Activated CD8-positive, alpha-beta memory T cell treated with anti-CD3 and anti-CD28 coated beads, Interleukin-2, amount 50 U/mL, for 1 hour (primary cell): Measurements from ENCODE around the gene SPRYD7.
"Not testable (repeated sequence)": the region's sequence is repeated elsewhere in the genome, so short reads cannot be mapped to it uniquely, and the experiment has no call there.

Experiments
- DNase-seq: peaks from one replicate; pipeline ENCODE4 v3.0.0-alpha.2; 2020; ENCODE audit errors: extremely low read depth

SPRYD7 gene

DNA sequence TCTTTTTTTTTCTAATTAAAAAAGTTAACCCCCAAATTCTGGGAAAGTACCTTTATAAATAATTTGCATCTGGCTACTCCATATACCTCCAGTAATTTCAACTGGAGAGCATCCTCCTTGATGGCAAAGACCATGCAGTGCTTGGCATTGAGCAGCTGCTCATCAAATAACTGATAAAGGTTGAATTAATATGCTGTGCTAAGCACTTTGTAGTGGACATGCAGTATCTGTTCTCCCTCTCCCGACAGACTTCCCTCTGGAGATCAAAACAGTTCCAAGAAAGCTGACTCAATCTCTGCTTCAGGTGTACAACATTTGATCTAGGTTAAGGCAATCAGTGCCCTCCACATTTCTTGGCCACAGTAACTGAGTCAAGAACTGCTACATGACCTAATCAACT is 3.3 kb downstream of the SPRYD7 start:
- DNase-seq: no peak

- no peak for DNase-seq
These were observed 4.1 kb downstream of the SPRYD7 start for GRCh38 chr13:49932066-49932465.

DNA sequence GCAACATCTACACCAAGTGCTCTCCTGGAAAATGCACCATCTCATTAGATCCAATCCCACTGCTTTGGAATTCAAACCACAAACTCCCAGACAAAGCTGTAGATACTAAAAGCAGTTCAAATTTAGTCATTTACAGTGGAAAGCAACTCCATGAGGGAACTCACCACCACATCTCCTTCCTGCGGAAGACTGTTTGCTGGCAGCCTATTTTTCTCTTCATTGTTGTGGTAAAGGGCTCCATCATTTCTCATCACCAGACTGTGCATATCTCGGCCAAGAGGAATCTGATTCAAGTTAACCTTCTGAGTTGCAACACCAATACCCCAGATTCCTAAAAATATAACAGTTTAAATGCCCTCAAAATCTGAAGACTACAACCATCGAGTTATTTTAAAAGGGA is 8.4 kb downstream of the SPRYD7 start:
- no peak for DNase-seq

- no peak for DNase-seq
These were observed 10.2 kb downstream of the SPRYD7 start for GRCh38 chr13:49925881-49926418.

- DNase-seq: no peak
These were observed 13.8 kb downstream of the SPRYD7 start for GRCh38 chr13:49922301-49922700.

DNA sequence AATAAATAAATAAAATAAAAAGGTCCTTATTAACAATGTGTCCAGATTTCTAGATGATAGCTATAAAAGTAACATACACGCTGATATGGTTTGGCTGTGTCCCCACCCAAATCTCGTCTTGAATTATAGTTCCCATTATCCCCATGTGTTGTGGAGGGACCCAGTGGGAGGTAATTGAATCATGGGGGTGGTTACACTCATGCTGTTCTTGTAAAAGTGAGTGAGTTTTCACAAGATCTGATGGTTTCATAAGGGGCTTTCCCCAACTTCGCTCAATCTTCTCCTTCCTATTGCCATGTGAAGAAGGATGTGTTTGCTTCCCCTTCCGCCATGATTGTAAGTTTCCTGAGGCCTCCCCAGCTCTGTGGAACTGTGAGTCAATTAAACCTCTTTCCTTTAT is 15.2 kb downstream of the SPRYD7 start:
- DNase-seq: not testable (repeated sequence)

DNA sequence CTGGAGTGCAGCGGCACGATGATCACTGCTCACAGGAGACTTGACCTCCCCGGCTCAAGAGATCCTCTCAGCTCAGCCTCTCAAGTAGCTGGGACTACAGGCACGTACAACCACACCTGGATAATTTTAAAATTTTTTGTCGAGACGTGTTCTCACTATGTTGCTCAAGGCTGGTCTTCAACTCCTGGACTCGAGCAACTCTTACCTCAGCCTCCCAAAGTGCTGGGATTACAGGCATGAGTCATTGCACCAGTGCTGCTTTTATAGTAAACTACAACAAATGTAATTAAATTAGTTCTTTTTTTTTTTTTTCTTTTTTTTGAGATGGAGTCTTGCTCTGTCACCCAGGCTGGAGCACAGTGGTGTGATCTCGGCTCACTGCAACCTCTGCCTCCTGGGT is 18.0 kb downstream of the SPRYD7 start:
- DNase-seq: not testable (repeated sequence)

- DNase-seq: no peak
These were observed 21.2 kb downstream of the SPRYD7 start for GRCh38 chr13:49914947-49915346.

GRCh38 chr13:49908637-49909036 is 27.5 kb downstream of the SPRYD7 start:
- no peak for DNase-seq

DNA sequence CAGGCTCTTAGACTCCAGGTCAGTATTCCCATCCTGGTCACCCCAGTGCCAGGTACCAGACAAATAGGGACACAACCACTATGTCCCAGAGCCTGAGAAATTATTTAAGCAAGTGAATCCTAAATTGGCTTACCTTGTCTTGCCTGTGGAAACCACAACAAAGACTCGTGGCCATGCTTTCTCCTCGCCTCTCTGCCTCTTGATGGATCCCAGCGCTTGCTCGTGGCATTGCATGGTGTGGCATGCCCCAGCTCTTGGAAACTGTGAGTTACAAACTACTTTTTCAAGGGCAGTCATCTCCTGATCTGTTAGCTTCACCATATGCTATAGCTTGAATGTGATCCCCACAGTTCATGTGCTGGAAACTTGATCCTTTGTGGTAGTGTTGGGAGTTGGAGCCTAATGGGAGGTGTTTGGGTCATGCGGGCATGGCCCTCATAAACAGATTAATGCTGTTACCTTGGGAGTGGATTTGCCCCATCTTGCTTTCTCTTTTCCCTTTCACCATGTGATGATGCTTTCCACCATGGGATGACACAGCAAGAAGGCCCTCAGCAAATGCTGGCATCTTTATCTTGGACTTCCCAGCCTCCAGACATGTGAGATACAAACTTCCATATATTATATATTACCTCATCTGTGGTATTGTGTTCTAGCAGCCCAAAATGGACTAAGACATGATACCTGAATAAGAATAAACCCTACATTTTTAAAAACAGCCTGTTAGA is 31.2 kb downstream of the SPRYD7 start:
- DNase-seq: no peak

- DNase-seq: no peak
These were observed 37.3 kb downstream of the SPRYD7 start for GRCh38 chr13:49898792-49899191.

DNA sequence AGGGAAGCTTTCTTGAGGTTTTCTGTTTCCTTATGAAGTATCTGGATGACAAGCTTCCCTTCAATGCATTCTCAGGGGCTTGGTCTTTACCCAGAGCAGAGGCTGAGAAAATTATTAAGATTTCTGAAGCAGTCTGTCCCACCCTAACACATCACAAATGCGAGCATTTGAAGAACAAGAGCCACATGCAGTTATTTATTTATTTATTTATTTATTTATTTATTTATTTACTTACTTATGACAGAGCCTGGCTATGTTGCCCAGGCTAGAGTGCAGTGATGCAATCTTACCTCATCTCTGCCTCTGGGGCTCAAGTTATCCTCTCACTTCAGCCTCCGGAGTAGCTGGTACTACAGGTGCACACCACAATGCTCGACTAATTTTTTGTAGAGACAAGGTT is 38.4 kb downstream of the SPRYD7 start:
- DNase-seq: no peak

- no peak for DNase-seq
These were observed 40.3 kb downstream of the SPRYD7 start for GRCh38 chr13:49895826-49896225.

DNA sequence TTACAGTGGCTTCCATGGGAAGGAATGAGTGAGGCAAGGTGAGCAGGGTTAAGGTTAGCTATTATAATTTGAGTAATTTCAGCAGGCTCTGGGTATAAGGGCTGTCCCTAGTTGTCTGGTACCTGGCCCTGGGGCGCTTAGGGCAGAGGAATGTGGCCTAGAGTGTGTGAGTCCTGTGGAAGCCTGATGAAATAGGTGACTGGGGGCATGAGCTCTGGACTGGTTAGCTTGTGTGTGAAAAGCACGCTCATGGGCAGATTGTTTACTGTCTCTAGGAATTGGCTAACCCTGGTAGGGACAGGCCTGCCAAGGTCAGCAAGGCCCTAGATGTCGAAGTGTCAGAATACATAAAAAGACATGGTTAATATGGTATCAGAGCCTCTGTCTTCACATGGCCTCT is 42.5 kb downstream of the SPRYD7 start:
- DNase-seq: no peak

DNA sequence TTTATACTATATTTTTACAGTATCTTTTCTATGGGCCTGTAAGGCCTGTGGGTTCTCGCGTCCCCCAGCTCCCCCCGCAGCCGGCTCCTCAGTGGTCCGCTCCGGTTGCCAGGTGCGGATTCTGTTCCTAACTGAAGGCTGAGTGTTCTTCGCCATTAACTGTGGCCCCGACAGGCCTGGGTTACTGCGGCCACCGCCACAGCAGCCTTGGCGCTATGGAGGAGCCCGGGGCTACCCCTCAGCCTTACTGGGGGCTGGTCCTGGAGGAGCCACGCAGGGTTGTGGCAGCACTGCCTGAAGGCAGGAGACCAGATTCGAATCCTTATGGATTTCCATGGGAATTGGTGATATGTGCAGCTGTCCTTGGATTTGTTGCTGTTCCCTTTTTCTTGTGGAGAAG is 45.8 kb downstream of the SPRYD7 start:
- no peak for DNase-seq

DNA sequence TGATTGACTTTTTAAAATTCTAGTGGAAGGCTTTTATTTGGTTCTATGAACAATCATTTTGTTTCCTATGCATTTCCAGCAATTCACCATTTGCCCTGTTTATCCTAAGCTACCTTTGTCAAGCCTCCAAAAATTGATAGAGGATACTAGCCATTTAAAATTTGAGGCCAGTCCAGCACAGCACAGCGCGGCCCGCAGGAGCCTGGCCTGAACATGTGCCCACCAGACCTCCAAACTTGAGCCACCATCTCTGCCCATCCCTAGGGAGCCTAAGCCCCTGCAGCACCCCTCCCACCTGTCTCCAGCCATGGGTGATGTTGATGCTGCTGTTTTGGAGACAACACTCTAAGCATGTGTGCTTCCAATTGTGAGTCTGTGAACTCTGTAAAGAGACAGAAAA is 57.5 kb downstream of the SPRYD7 start:
- no peak for DNase-seq

DNA sequence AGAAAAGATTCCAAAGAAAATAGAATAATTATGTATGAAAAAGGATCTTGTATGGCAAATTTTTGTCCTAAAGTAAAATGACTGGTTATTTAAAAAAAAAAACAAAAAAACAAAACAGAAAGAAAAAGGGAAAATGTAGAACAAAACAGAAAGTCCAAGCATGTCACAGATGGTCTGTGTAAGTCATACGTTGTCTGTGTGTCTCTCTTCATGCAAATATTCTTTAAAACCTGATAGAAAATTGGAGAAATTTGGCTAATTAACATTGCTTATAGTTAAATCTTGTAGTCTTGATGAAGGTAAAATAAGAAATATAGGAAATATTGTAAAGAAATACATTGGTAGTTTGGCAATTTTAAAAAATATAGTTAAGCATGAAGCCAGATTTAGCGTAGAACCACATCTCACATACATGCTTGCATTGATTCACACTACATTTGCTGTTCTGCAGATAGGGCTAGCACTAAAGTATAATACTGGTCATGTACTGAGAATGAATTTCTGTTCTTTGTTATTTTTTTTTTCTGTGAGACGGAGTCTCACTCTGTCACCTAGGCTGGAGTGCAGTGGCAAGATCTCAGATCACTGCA is 58.4 kb downstream of the SPRYD7 start:
- DNase-seq: no peak

DNA sequence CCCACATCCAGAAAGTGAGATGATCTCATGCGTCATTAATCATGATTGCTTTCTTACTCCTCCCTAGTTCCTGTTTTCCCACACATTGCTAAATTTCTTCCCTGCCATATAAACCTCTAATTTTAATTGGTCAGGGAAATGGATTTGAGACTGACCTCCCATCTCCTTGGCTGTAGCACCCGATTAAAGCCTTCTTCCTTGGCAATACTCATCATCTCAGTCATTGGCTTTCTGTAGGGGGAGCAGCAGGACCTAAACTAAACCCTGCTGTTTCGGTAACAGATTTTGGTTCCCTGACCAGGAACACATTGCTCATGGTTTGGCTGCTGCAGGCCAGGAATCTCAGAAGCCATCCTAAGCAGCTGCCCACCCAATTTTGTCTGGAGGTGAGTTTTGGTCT is 61.7 kb downstream of the SPRYD7 start:
- DNase-seq: no peak

DNA sequence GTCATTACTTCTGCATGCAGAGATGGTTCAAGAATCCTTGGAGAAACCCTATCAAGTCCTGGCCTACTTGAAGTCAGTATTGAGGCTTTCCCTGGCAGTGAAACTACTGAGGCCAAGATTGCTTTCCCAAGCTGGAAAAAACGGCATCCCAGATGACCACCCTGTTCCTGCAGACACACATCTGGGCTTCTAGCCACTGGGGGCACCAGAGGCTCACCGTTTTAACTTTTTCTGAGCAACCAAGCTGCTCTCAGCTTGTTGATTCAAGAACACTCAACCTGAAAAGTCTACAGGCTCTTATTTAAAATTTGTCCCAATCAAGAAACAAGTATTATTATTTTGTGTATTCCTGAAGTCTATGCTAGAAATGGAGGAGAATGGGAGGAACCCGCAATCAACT is 66.6 kb downstream of the SPRYD7 start:
- no peak for DNase-seq

GRCh38 chr13:49867834-49868233 is 68.3 kb downstream of the SPRYD7 start:
- no peak for DNase-seq

DNA sequence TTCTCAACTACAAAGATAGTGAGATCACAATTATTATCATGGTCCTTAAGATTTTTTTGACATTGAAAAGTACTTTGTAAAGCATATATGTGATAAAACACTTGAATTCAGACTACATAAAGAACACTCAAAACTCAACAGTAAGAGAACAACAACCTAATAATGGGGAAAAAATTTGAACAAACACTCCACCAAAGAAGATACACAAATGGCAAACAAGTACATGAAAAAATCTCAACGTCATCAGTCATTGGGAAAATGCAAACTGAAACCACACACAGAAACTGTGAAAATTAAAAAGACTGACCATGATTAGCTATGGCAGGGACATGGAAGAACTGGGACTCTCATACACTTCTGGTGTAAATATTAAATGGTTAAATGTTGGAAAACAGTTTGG is 70.9 kb downstream of the SPRYD7 start:
- DNase-seq: no peak

DNA sequence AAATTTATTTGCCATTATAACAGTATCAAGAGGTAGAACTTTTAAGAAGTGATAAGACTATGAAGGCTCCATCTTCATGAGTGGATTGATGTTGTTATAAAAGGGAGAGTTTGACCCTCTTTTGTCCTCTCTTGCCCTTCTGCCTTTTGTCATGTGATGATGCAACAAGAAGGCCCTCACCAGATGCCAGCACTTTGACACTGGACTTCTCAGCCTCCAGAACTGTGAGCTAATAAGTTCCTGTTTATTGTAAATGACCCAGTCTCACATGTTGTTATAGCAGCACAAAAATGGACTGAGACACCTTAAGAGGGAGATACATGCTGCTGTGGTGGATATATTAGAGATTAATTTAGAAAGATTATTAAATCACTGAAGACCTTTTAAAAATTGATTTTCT is 71.6 kb downstream of the SPRYD7 start:
- no peak for DNase-seq
